ENCODE results near the gene TERT.

The TERT gene

DNA sequence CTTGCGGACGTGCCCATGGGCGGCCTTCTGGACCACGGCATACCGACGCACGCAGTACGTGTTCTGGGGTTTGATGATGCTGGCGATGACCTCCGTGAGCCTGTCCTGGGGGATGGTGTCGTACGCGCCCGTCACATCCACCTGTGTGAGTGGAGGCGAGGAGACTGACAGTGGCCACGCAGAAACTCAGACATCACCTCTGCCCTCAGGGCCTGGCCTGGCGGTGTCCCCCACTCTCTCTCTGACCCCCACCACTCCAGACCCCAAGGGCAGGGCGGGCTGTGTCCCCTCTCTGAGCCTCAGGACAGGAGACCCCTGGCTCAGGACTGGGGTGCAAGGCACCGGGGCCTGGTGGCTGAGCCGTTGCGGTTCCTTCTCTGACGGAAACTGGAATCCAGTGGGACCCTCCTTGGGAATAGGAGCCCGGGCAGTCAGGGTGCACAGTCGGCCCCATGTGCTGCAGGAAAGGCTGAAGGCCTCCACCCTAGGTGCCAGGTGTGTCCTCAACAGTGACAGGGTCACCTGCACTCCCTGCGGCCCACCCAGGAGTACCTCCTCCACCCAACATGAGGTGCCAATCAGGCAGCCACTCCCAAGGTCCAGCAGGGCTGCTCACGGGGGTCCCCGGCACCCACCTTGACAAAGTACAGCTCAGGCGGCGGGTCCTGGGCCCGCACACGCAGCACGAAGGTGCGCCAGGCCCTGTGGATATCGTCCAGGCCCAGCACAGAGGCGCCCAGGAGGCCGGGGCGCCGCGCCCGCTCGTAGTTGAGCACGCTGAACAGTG lies 16.0 kb downstream of the TERT start:
- no CpG with 5 or more reads among the region's 42 CpGs for WGBS (ENCODE audit: extremely low coverage, insufficient coverage, low lambda C conversion rate)
- Histone ChIP-seq H3K4ac (ENCODE audit: low read depth, low read length) (no peak overlapping the region), H2AK5ac (ENCODE audit: low read length) (no peak overlapping the region), H4K5ac (ENCODE audit: low read length) (no peak overlapping the region), H3K9ac (ENCODE audit: low read length) (no peak overlapping the region), H3K4me3 (ENCODE audit: low read length) (no peak overlapping the region), H3K36me3 (ENCODE audit: control insufficient read depth, insufficient read depth, low read length) (peaks cover 1% of the 10 kb centered on the region), H3K4me2 (ENCODE audit: low read length) (no peak overlapping the region), H3K79me1 (ENCODE audit: low read length) (no peaks in the 10 kb centered on the region), H2BK15ac (replicated peaks; ENCODE audit: low read depth) (no peak overlapping the region), H2BK5ac (ENCODE audit: low read length) (no peak overlapping the region), H3K4me1 (ENCODE audit: control insufficient read depth, low read depth, low read length) (no peaks in the 10 kb centered on the region), H2BK120ac (ENCODE audit: low read depth, low read length) (no peak overlapping the region), H3K23ac (ENCODE audit: low read length) (no peak overlapping the region), H3K27me3 (ENCODE audit: insufficient read depth, low read length, poor library complexity) (no peaks in the 10 kb centered on the region), H3K27ac (ENCODE audit: low read depth, low read length) (no peak overlapping the region), H3K56ac (ENCODE audit: low read length) (no peak overlapping the region), H3K79me2 (ENCODE audit: control insufficient read depth, insufficient read depth, low read length) (no peaks in the 10 kb centered on the region), H3K18ac (ENCODE audit: low read length) (no peak overlapping the region), H4K8ac (ENCODE audit: low read depth, low read length) (no peak overlapping the region)
- DNase-seq = no peak

- H2BK5ac ChIP-seq (ENCODE audit: low read length) = no peak overlapping the region
- no peak overlapping the region for H3K4ac ChIP-seq (ENCODE audit: low read depth, low read length)
- no peak overlapping the region for H3K4me3 ChIP-seq (ENCODE audit: low read length)
- H3K79me2 ChIP-seq (ENCODE audit: control insufficient read depth, insufficient read depth, low read length) = no peaks in the 10 kb centered on the region
- H4K5ac ChIP-seq (ENCODE audit: low read length) = no peak overlapping the region
- H3K27me3 ChIP-seq (ENCODE audit: insufficient read depth, low read length, poor library complexity) = no peaks in the 10 kb centered on the region
- no peak overlapping the region for H3K9ac ChIP-seq (ENCODE audit: low read length)
- H3K4me1 ChIP-seq (ENCODE audit: control insufficient read depth, low read depth, low read length) = no peaks in the 10 kb centered on the region
- no peak overlapping the region for H2BK15ac ChIP-seq (replicated peaks; ENCODE audit: low read depth)
- no CpG with 5 or more reads among the region's 13 CpGs for WGBS (ENCODE audit: extremely low coverage, insufficient coverage, low lambda C conversion rate)
- no peak overlapping the region for H3K56ac ChIP-seq (ENCODE audit: low read length)
- no peak overlapping the region for H4K8ac ChIP-seq (ENCODE audit: low read depth, low read length)
- no peak overlapping the region for H3K4me2 ChIP-seq (ENCODE audit: low read length)
- H2BK120ac ChIP-seq (ENCODE audit: low read depth, low read length) = no peak overlapping the region
- DNase-seq = no peak
- no peak overlapping the region for H2AK5ac ChIP-seq (ENCODE audit: low read length)
- peaks cover 1% of the 10 kb centered on the region for H3K36me3 ChIP-seq (ENCODE audit: control insufficient read depth, insufficient read depth, low read length)
- H3K23ac ChIP-seq (ENCODE audit: low read length) = no peak overlapping the region
- H3K27ac ChIP-seq (ENCODE audit: low read depth, low read length) = no peak overlapping the region
- H3K18ac ChIP-seq (ENCODE audit: low read length) = no peak overlapping the region
- H3K79me1 ChIP-seq (ENCODE audit: low read length) = no peaks in the 10 kb centered on the region
These were observed 16.7 kb downstream of the TERT start for GRCh38 chr5:1278216-1278615.

GRCh38 chr5:1277781-1278180 lies 17.1 kb downstream of the TERT start:
- Histone ChIP-seq H3K36me3 (ENCODE audit: control insufficient read depth, insufficient read depth, low read length) (peaks cover 1% of the 10 kb centered on the region), H3K56ac (ENCODE audit: low read length) (no peak overlapping the region), H3K79me1 (ENCODE audit: low read length) (no peaks in the 10 kb centered on the region), H3K27me3 (ENCODE audit: insufficient read depth, low read length, poor library complexity) (no peaks in the 10 kb centered on the region), H3K18ac (ENCODE audit: low read length) (no peak overlapping the region), H3K23ac (ENCODE audit: low read length) (no peak overlapping the region), H3K79me2 (ENCODE audit: control insufficient read depth, insufficient read depth, low read length) (no peaks in the 10 kb centered on the region), H3K4me2 (ENCODE audit: low read length) (no peak overlapping the region), H3K27ac (ENCODE audit: low read depth, low read length) (no peak overlapping the region), H3K4me3 (ENCODE audit: low read length) (no peak overlapping the region), H2BK15ac (replicated peaks; ENCODE audit: low read depth) (no peak overlapping the region), H4K5ac (ENCODE audit: low read length) (no peak overlapping the region), H4K8ac (ENCODE audit: low read depth, low read length) (no peak overlapping the region), H2AK5ac (ENCODE audit: low read length) (no peak overlapping the region), H2BK5ac (ENCODE audit: low read length) (no peak overlapping the region), H3K9ac (ENCODE audit: low read length) (no peak overlapping the region), H2BK120ac (ENCODE audit: low read depth, low read length) (no peak overlapping the region), H3K4ac (ENCODE audit: low read depth, low read length) (no peak overlapping the region), H3K4me1 (ENCODE audit: control insufficient read depth, low read depth, low read length) (no peaks in the 10 kb centered on the region)
- no peak for DNase-seq
- WGBS (ENCODE audit: extremely low coverage, insufficient coverage, low lambda C conversion rate) = no CpG with 5 or more reads among the region's 10 CpGs

GRCh38 chr5:1277331-1277730 lies 17.5 kb downstream of the TERT start:
- H3K27me3 ChIP-seq (ENCODE audit: insufficient read depth, low read length, poor library complexity) = no peaks in the 10 kb centered on the region
- no peak overlapping the region for H3K4me3 ChIP-seq (ENCODE audit: low read length)
- no peak overlapping the region for H4K8ac ChIP-seq (ENCODE audit: low read depth, low read length)
- no peak overlapping the region for H3K56ac ChIP-seq (ENCODE audit: low read length)
- no peaks in the 10 kb centered on the region for H3K4me1 ChIP-seq (ENCODE audit: control insufficient read depth, low read depth, low read length)
- H4K5ac ChIP-seq (ENCODE audit: low read length) = no peak overlapping the region
- no peak overlapping the region for H3K4me2 ChIP-seq (ENCODE audit: low read length)
- H3K4ac ChIP-seq (ENCODE audit: low read depth, low read length) = no peak overlapping the region
- no peak overlapping the region for H2BK120ac ChIP-seq (ENCODE audit: low read depth, low read length)
- H3K27ac ChIP-seq (ENCODE audit: low read depth, low read length) = no peak overlapping the region
- peaks cover 1% of the 10 kb centered on the region for H3K36me3 ChIP-seq (ENCODE audit: control insufficient read depth, insufficient read depth, low read length)
- H3K23ac ChIP-seq (ENCODE audit: low read length) = no peak overlapping the region
- no peak overlapping the region for H2BK5ac ChIP-seq (ENCODE audit: low read length)
- H3K79me2 ChIP-seq (ENCODE audit: control insufficient read depth, insufficient read depth, low read length) = no peaks in the 10 kb centered on the region
- no peak overlapping the region for H3K18ac ChIP-seq (ENCODE audit: low read length)
- no peak overlapping the region for H3K9ac ChIP-seq (ENCODE audit: low read length)
- no peak overlapping the region for H2BK15ac ChIP-seq (replicated peaks; ENCODE audit: low read depth)
- no CpG with 5 or more reads among the region's 21 CpGs for WGBS (ENCODE audit: extremely low coverage, insufficient coverage, low lambda C conversion rate)
- H3K79me1 ChIP-seq (ENCODE audit: low read length) = no peaks in the 10 kb centered on the region
- H2AK5ac ChIP-seq (ENCODE audit: low read length) = no peak overlapping the region
- DNase-seq = no peak

DNA sequence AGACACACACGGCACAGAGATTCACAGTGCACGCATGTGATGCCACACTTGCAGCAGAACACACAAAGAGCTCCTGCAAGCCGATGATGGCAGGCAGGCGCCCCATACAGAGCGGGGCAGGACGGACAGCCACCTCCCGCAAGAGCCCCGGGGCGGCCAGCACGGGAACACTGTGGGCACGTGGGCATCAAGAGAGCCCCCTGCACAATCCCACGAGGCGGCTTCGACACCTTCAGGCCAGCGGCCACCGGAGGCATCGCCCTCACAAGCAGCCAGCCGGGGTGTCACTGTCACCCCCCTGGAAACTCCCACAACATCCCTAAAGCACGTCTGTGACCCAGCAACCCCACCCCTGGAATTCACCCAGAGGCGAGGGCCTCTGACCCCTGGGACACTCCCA lies 17.9 kb downstream of the TERT start:
- no peak overlapping the region for H3K9ac ChIP-seq (ENCODE audit: low read length)

More for the DNA sequence above, 17.9 kb downstream of the TERT start:
- H3K18ac ChIP-seq (ENCODE audit: low read length) = no peak overlapping the region
- no peak overlapping the region for H2BK15ac ChIP-seq (replicated peaks; ENCODE audit: low read depth)
- no peak overlapping the region for H3K56ac ChIP-seq (ENCODE audit: low read length)
- no peak overlapping the region for H3K23ac ChIP-seq (ENCODE audit: low read length)
- no peaks in the 10 kb centered on the region for H3K79me2 ChIP-seq (ENCODE audit: control insufficient read depth, insufficient read depth, low read length)
- H3K4ac ChIP-seq (ENCODE audit: low read depth, low read length) = no peak overlapping the region
- no peak overlapping the region for H3K27ac ChIP-seq (ENCODE audit: low read depth, low read length)
- H4K8ac ChIP-seq (ENCODE audit: low read depth, low read length) = no peak overlapping the region
- DNase-seq = no peak
- H2AK5ac ChIP-seq (ENCODE audit: low read length) = no peak overlapping the region
- no peaks in the 10 kb centered on the region for H3K27me3 ChIP-seq (ENCODE audit: insufficient read depth, low read length, poor library complexity)
- no peak overlapping the region for H4K5ac ChIP-seq (ENCODE audit: low read length)
- H3K4me1 ChIP-seq (ENCODE audit: control insufficient read depth, low read depth, low read length) = no peaks in the 10 kb centered on the region
- no peaks in the 10 kb centered on the region for H3K79me1 ChIP-seq (ENCODE audit: low read length)
- H3K4me2 ChIP-seq (ENCODE audit: low read length) = no peak overlapping the region
- no CpG with 5 or more reads among the region's 20 CpGs for WGBS (ENCODE audit: extremely low coverage, insufficient coverage, low lambda C conversion rate)
- H2BK5ac ChIP-seq (ENCODE audit: low read length) = no peak overlapping the region
- H3K36me3 ChIP-seq (ENCODE audit: control insufficient read depth, insufficient read depth, low read length) = peaks cover 1% of the 10 kb centered on the region
- H2BK120ac ChIP-seq (ENCODE audit: low read depth, low read length) = no peak overlapping the region
- no peak overlapping the region for H3K4me3 ChIP-seq (ENCODE audit: low read length)

Data from mesendoderm (in vitro differentiated cells).